Measurements from ENCODE around the gene SUN5. TPM values are rescaled to one million over a fixed set of nuclear protein-coding genes. Genes with fewer than 3 reads are reported as not detected.

Gene SUN5
- total and polyA plus RNA-seq, 2 donors (not counting 1 experiment from before 2014, with no cell fraction given): not detected

DNA sequence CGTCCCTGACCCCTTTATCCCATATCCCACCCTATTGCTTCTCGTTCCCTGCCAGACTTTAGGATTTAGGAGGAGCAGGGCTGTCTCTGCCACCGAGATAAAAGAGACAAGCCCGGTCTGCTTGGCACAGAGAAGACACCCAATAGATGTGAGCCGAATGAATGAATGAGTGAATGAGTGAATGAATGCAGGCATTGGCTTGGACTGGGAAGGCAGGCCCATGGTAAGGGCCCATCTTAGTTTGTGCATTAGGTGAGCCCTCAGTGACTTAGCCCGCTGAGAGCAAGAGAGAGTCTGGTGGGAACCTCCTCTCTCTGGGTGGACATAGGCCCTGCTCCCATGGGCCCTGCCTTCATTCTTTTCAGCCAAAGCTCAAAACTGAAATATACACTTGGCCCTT, 26.3 kb upstream of the SUN5 start:
- H3K36me3 ChIP-seq (replicated peaks in 1 of 2; ENCODE audit: control extremely low read depth in 1 of 2, control insufficient read depth in 1 of 2, extremely low read depth in 1 of 2, insufficient read depth in 2 of 2, low read length in 1 of 2): no peaks in the 10 kb centered on the region
- peaks cover 4% of the 10 kb centered on the region for H3K9me3 Mint-ChIP-seq (ENCODE audit: insufficient read depth)
- no peaks in the 10 kb centered on the region for H3K4me1 ChIP-seq (ENCODE audit: control insufficient read depth in 2 of 2, insufficient read depth in 2 of 2, low read length in 2 of 2)
- H3K27ac Mint-ChIP-seq: no peak overlapping the region
- DNase-seq: no peak
- TF ChIP-seq, protein P1, sequence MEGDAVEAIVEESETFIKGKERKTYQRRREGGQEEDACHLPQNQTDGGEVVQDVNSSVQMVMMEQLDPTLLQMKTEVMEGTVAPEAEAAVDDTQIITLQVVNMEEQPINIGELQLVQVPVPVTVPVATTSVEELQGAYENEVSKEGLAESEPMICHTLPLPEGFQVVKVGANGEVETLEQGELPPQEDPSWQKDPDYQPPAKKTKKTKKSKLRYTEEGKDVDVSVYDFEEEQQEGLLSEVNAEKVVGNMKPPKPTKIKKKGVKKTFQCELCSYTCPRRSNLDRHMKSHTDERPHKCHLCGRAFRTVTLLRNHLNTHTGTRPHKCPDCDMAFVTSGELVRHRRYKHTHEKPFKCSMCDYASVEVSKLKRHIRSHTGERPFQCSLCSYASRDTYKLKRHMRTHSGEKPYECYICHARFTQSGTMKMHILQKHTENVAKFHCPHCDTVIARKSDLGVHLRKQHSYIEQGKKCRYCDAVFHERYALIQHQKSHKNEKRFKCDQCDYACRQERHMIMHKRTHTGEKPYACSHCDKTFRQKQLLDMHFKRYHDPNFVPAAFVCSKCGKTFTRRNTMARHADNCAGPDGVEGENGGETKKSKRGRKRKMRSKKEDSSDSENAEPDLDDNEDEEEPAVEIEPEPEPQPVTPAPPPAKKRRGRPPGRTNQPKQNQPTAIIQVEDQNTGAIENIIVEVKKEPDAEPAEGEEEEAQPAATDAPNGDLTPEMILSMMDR (IDR thresholded peaks at IDR 0.05): no peak
- no peak for TF ChIP-seq EZH2 (IDR thresholded peaks at IDR 0.05; ENCODE audit: borderline replicate concordance, insufficient read depth, low read depth, low read length, poor library complexity, severe bottlenecking)
- H3K27ac ChIP-seq (ENCODE audit: low read length in 2 of 2): no peak overlapping the region
- H3K9me3 ChIP-seq (ENCODE audit: control extremely low read depth in 1 of 3, control insufficient read depth in 2 of 3, insufficient read depth in 1 of 3, low read length in 2 of 3): peaks cover 0 to 8% (median 4%) of the 10 kb centered on the region in 3 donors
- peaks cover 0 to 7% (median 0%) of the 10 kb centered on the region in 4 experiments for H3K27me3 ChIP-seq (replicated peaks in 1 of 4; ENCODE audit: control extremely low read depth in 1 of 4, control insufficient read depth in 3 of 4, insufficient read depth in 4 of 4, low read length in 3 of 4)
- H3K79me2 ChIP-seq (ENCODE audit: control insufficient read depth, insufficient read depth, low read length): no peaks in the 10 kb centered on the region
- ATAC-seq (ENCODE audit: low read depth): no peak
- CTCF ChIA-PET: no interaction called here
- H3K4me3 ChIP-seq (ENCODE audit: control extremely low read depth in 1 of 5, extremely low read depth in 1 of 5, insufficient read depth in 1 of 5, low read depth in 2 of 5, low read length in 4 of 5): no peak overlapping the region
- POLR2A ChIA-PET: no interaction called here
- H3K9ac ChIP-seq (ENCODE audit: low read length): no peak overlapping the region
- WGBS (ENCODE audit: insufficient coverage): 94% methylated on average over 3 of the region's 6 CpGs
- H3K4me2 ChIP-seq (replicated peaks; ENCODE audit: low read depth, low read length, poor library complexity, severe bottlenecking): no peak overlapping the region
- H2AFZ ChIP-seq (ENCODE audit: insufficient read depth, low read depth, low read length, poor library complexity, severe bottlenecking): no peak overlapping the region
- peaks cover 9% of the 10 kb centered on the region for H3K27me3 Mint-ChIP-seq
- no peak overlapping the region for H3K4me3 Mint-ChIP-seq
- H4K20me1 ChIP-seq (ENCODE audit: control insufficient read depth, insufficient read depth, low read length, poor library complexity, severe bottlenecking): no peaks in the 10 kb centered on the region
- no peaks in the 10 kb centered on the region for H3K4me1 Mint-ChIP-seq
- intact Hi-C loops (cut with micrococcal nuclease): no loop called here

DNA sequence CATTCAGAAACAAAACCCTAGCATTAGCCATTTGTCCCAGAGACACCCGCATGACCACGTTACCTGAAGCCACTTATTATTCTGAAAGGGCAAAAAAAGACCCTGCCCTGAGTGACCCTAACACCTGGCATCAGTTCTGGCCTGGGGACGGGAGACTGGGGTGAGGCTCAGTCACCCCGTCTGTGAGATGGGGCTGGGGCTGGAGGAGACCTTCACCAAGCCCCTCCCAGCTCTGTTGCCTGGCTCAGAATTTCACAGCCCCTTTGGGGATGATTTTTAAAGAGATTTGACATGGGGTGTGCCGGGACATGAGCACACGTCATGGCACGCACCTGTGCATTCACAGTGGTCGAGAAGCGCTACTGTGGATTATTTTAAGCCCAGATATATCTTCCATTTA, 25.8 kb upstream of the SUN5 start:
- Histone ChIP-seq H3K79me2 (ENCODE audit: control insufficient read depth, insufficient read depth, low read length) (no peaks in the 10 kb centered on the region), H3K36me3 (replicated peaks in 1 of 2; ENCODE audit: control extremely low read depth in 1 of 2, control insufficient read depth in 1 of 2, extremely low read depth in 1 of 2, insufficient read depth in 2 of 2, low read length in 1 of 2) (no peaks in the 10 kb centered on the region), H2AFZ (ENCODE audit: insufficient read depth, low read depth, low read length, poor library complexity, severe bottlenecking) (no peak overlapping the region), H3K9ac (ENCODE audit: low read length) (no peak overlapping the region), H3K4me1 (ENCODE audit: control insufficient read depth in 2 of 2, insufficient read depth in 2 of 2, low read length in 2 of 2) (no peaks in the 10 kb centered on the region), H4K20me1 (ENCODE audit: control insufficient read depth, insufficient read depth, low read length, poor library complexity, severe bottlenecking) (no peaks in the 10 kb centered on the region), H3K4me3 (ENCODE audit: control extremely low read depth in 1 of 5, extremely low read depth in 1 of 5, insufficient read depth in 1 of 5, low read depth in 2 of 5, low read length in 4 of 5) (no peak overlapping the region), H3K9me3 (ENCODE audit: control extremely low read depth in 1 of 3, control insufficient read depth in 2 of 3, insufficient read depth in 1 of 3, low read length in 2 of 3) (peaks cover 0 to 8% (median 4%) of the 10 kb centered on the region in 3 donors), H3K27ac (ENCODE audit: low read length in 2 of 2) (no peak overlapping the region), H3K27me3 (replicated peaks in 1 of 4; ENCODE audit: control extremely low read depth in 1 of 4, control insufficient read depth in 3 of 4, insufficient read depth in 4 of 4, low read length in 3 of 4) (peaks cover 0 to 7% (median 0%) of the 10 kb centered on the region in 4 experiments), H3K4me2 (replicated peaks; ENCODE audit: low read depth, low read length, poor library complexity, severe bottlenecking) (no peak overlapping the region)
- H3K27me3 Mint-ChIP-seq: peaks cover 9% of the 10 kb centered on the region
- POLR2A ChIA-PET: no interaction called here
- DNase-seq (no peak), ATAC-seq (ENCODE audit: low read depth) (no peak)
- WGBS (ENCODE audit: insufficient coverage): 80% methylated on average over 1 of the region's 9 CpGs
- no peak overlapping the region for H3K27ac Mint-ChIP-seq
- no peak for TF ChIP-seq EZH2 (IDR thresholded peaks at IDR 0.05; ENCODE audit: borderline replicate concordance, insufficient read depth, low read depth, low read length, poor library complexity, severe bottlenecking)
- TF ChIP-seq, protein P1 (IDR thresholded peaks at IDR 0.05): no peak
- no peak overlapping the region for H3K4me3 Mint-ChIP-seq
- CTCF ChIA-PET: no interaction called here
- no peaks in the 10 kb centered on the region for H3K4me1 Mint-ChIP-seq
- intact Hi-C loops (cut with micrococcal nuclease): no loop called here
- H3K9me3 Mint-ChIP-seq (ENCODE audit: insufficient read depth): peaks cover 4% of the 10 kb centered on the region

Measured in B cell (primary cell).